GM21526 (cell line): ENCODE data around the gene SPON1.
"Not testable (repeated sequence)": the region's sequence is repeated elsewhere in the genome, so short reads cannot be mapped to it uniquely, and the experiment has no call there.

Experiments used
- ATAC-seq: cut with Tn5 transposase; IDR thresholded peaks from one replicate; pipeline ENCODE4 v1.9.1; 2021; ENCODE audit warnings: moderate library complexity; ENCODE audit not compliant: unreplicated experiment, low FRiP score

The SPON1 gene

GRCh38 chr11:14259186-14259784 is 296.8 kb downstream of the SPON1 start:
- no peak for ATAC-seq

DNA sequence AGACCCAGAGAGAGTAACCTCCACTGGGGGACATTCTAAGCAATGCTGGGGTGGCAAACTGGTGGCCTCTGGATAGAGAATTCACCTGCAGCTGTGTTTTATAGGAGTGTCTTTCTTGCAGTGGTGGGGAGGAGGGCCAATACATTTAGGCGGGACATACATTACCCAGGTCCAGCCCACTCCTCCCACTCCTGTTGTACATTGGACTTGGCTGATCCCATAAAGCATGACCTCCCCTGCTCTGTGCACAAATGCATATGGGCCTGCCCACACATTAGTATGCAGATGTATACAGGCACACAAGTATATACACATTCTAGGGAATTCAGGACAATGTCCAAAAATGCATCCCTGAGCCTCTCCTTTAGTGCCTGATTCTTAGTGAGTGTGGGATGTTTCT is 297.4 kb downstream of the SPON1 start:
- ATAC-seq = no peak

GRCh38 chr11:14261066-14261465 is 298.5 kb downstream of the SPON1 start:
- ATAC-seq = no peak

GRCh38 chr11:14262271-14262846 is 299.8 kb downstream of the SPON1 start:
- ATAC-seq = no peak

- ATAC-seq = no peak
These were observed 302.4 kb downstream of the SPON1 start for GRCh38 chr11:14264966-14265365.

DNA sequence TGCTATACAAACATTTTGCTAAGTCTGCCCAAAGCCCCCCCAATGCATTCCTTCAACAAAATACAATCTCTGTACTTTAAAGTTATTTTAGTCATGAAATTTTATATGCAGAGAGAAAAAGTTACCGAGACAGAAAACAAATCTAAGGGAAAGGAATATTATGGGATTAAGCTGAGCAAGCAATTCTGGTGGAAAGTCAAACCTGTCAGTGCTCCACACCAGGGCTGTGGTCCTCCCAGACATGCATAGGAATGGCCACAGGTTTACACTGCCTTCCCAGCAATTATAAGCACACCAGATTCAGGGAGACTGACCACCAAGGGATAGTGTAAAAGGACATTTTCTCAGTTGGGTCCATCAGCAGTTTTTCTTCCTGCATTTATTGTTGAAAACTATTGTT is 304.1 kb downstream of the SPON1 start:
- no peak for ATAC-seq

GRCh38 chr11:14267861-14268635 is 305.5 kb downstream of the SPON1 start:
- no peak for ATAC-seq

GRCh38 chr11:14269692-14270573 is 307.4 kb downstream of the SPON1 start:
- no peak for ATAC-seq

DNA sequence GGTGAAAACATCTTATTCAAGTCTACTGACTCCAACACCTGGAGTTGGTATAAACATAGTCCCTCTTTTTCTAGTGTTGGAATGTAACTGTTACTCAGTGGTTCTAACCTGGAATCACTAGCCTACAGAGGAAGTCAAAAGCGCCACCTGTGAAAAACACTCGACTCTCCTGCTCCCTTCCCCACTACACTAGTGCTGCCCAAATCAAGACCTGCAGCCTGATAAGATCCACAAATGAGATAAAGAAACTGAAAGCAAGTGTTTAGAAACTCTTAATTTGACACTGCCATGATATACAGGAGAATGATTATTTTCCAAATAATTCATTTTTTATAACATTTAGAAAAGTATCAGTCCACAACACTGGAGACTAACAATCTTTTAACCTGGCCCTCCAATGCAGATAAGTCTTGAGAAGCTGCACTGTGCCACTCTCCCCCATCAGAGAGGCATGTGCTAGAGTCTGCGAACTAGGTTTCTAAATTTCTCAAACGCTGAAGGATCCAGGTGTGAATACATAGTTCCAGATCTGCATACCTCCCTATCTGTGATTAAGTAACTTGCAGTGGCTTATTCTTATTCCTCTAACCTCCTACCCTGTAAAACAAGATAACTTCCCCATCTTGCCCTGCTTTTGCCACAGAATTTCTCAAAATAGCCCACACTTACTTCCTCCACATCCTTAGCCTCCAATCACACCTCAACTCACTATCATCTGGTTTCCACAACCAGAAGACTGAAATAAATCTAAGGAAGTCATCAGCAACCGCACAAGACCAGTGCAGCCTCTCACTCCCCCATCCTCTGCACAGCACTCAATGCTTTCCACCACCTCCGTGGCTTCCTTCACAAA is 308.4 kb downstream of the SPON1 start:
- peak; percentile 67 for ATAC-seq

- ATAC-seq = no peak
These were observed 311.4 kb downstream of the SPON1 start for GRCh38 chr11:14273895-14274294.

DNA sequence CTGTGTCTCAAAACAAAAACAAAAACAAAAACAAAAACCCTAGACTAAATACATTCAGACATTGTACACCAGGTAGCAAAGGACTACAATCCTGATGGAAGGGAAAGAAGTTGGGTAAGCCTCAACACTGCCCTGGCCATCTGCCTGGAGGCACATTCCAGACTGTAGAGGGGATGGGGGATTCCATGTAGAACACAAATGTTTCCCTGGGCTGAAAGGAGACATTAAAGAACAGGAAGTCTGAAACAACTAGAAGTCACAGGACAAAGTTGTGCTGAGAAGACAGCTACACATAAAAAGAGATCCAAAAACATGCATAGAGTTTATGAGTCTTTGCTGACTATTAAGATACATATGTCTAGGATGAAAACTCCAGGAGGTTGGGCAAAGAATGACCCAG is 312.6 kb downstream of the SPON1 start:
- ATAC-seq = no peak

GRCh38 chr11:14278869-14279268 is 316.3 kb downstream of the SPON1 start:
- not testable (repeated sequence) for ATAC-seq

DNA sequence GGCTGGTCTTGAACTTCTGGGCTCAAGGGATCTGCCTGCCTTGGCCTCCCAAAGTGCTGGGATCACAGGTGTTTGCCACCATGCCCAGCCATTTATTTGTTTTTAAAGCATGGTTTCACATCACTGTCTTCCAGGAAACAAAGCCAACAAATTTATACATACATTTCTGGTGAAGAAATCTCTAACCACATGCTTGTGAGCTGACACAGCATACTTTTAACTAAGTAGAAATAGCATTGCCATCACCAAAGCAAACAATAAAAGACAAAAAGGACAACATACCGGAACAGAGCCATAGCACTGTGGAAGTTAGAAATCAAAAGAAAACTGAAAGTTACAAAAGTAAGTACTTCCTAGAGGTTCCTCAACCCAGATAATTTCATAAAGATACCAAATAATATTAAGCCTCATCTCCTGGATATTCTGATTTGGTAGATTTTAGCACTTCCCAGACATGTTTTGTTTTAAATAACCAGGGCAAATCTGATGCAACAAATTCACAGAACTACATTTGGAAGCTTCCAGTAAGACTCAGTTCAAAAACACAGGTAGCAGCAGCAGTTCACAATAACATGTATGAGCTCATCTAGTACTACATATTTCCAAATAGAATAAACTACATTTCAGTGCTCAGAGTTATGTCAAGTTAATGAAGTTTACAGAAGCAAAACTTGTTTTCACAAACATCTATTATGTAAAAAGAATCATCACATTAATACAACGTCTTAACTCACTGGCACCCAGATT is 325.8 kb downstream of the SPON1 start:
- no peak for ATAC-seq

DNA sequence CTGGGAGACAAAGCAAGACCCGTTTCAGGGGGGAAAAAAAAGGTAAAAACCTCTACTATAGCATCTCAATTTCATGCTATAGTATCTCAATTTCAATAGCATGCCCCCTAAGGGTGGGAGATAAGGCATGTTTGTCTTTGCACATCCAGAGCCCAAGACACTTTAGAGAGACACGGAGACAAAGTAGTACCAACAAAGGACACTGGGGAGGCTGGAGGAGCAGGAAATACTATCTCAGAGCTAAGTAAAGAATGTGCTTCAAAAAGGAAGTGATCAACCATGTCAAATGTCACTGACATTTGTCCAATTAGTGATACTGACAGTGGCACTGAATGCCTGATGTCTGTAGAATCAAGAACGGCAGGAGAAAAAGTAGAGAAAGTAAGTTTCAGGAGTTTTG is 327.9 kb downstream of the SPON1 start:
- no peak for ATAC-seq

GRCh38 chr11:14299921-14300320 is 337.4 kb downstream of the SPON1 start:
- ATAC-seq = no peak

- ATAC-seq = peak; percentile 72
These were observed 338.3 kb downstream of the SPON1 start for GRCh38 chr11:14300661-14301304.

DNA sequence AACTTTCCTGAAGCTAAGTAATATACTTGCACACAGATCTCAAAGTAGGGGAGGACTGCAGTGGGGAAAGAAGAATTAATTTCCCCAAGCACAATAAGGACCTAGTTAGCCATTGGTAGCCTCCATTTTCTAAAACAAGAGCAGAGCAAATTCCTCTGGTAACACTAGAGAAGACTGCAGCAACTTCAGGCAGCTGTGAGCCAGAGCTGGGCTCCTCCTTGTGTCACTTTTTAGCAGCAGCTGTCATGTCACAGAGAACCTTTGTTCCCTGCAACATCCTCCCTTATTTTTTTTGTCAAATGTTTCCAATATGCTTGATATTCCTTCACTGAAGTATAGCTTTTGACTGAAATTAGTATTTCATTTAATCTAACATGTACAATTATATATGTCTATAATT is 342.1 kb downstream of the SPON1 start:
- no peak for ATAC-seq

DNA sequence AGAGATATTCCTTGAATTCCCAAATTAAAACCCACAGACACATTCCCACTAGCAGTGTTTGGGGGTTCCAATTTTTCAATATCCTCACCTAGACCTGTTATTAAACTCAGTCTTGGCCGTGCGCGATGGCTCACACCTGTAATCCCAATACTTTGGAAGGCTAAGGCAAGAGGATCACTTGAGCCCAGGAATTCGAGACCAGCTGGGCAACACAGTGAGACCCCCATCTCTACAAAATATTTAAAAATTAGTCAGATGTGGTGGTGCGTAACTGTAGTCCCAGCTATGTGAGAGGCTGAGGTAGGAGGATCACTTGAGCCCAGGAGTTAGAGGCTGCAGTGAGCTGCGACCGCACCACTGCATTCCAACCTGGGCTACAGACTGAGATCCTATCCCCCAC is 343.1 kb downstream of the SPON1 start:
- ATAC-seq = no peak

DNA sequence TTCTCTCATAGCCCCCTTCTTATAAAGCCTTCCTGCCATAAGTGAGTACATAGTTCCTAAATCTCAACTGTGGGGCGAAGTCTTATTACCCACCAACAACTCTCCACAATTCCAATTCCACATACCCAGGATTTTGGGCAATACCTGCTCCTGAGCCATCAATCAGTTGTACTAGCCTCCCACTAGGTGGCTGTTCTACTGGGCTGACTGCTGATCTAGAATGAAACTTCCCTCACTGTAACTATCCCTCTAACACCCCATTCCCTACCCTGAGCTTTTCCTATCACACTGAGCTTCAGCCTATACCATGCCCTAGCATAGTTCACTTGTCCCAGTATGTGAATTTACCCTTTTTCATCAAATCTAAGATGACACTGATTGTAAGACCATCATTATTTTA is 344.0 kb downstream of the SPON1 start:
- no peak for ATAC-seq
